K562 (cell line): ENCODE results near the gene S100A8. TPM values are rescaled to one million over a fixed set of nuclear protein-coding genes. Genes with fewer than 3 reads are reported as not detected.

ENCODE experiments used
- ELF1 ChIP-seq: fragments of 200-800 bp; sonication (Bioruptor generic); IDR thresholded peaks from 2 replicates; pipeline ENCODE4 v1.6.1; 2016; ENCODE audit warnings: missing genetic modification characterization, missing compliant biosample characterization
- GATAD2A ChIP-seq: fragments of 450-650 bp; IDR thresholded peaks from 2 replicates; pipeline ENCODE4 v1.6.1; 2017
- HDAC1 ChIP-seq, 2 experiments: fragments of 450-650 bp; IDR thresholded peaks; 2 replicates each; pipeline ENCODE4 v1.6.1; 2016 to 2017; ENCODE audit warnings: inconsistent platforms in 1 of 2, mild to moderate bottlenecking in 1 of 2, moderate library complexity in 1 of 2
- HMGN3 ChIP-seq: IDR thresholded peaks from 2 replicates; pipeline ENCODE4 v1.6.1; 2011; ENCODE audit warnings: borderline replicate concordance, low read depth, mild to moderate bottlenecking, mixed read lengths, low read length; ENCODE audit not compliant: insufficient read length; ENCODE audit errors: extremely low read depth
- MAZ ChIP-seq, 2 experiments: fragments of 450-650 bp in 1 of 2; sonication (generic) in 1 of 2; formaldehyde crosslinking; IDR thresholded peaks in 1 of 2; conservative IDR thresholded peaks in 1 of 2; 2 replicates each; pipeline versions ENCODE4 v1.4.0 to v1.5.0; 2020; ENCODE audit warnings: mild to moderate bottlenecking in 1 of 2, missing genetic modification reagents in 1 of 2
- SRSF1 ChIP-seq: fragments of 200-400 bp; formaldehyde crosslinking; IDR thresholded peaks from 2 replicates; pipeline ENCODE4 v1.6.1; 2017; ENCODE audit warnings: mild to moderate bottlenecking, low read depth, low read length, moderate library complexity
- TAL1 ChIP-seq: fragments of 450-650 bp; IDR thresholded peaks from 2 replicates; pipeline ENCODE4 v1.6.1; 2016; ENCODE audit warnings: mild to moderate bottlenecking
- ZNF140 ChIP-seq: fragments of 250-450 bp; sonication (Bioruptor Pico); IDR thresholded peaks from 2 replicates; pipeline ENCODE4 v1.8.0; 2021; ENCODE audit warnings: moderate library complexity, mild to moderate bottlenecking, inconsistent platforms
- ZNF174 ChIP-seq: fragments of 250-450 bp; sonication (Bioruptor Pico); IDR thresholded peaks from 2 replicates; pipeline ENCODE4 v1.4.0; 2020; ENCODE audit warnings: mild to moderate bottlenecking
- ZNF274 ChIP-seq: IDR thresholded peaks from 2 replicates; pipeline ENCODE4 v1.6.1; 2011; ENCODE audit warnings: low read depth, mild to moderate bottlenecking, low read length, moderate library complexity, borderline replicate concordance
- polyA plus RNA-seq, 8 experiments: library from polyadenylated mRNA; depleted of rRNA in 4 of 8; stranded (reverse) in 5 of 8; unstranded in 3 of 8; fragments of >200 nt; fragmentation: Nextera tagmentation in 2 of 8; fragmentation: Illumina TruSeq in 1 of 8; extraction: Ambion mirVana in 2 of 8; extraction: Trizol in 1 of 8; gene quantifications; 2 replicates each; pipeline versions ENCODE4 v1.2.1 to v1.2.3, GENCODE V29; 2011 to 2014; ENCODE audit warnings: inconsistent platforms in 1 of 8, missing spikeins in 1 of 8
- total RNA-seq, 7 experiments: library from RNA; depleted of rRNA in 6 of 7; stranded (reverse); fragments of >200 nt in 6 of 7; fragmentation: Illumina TruSeq in 2 of 7; extraction: Trizol in 2 of 7; gene quantifications; 2 replicates each; pipeline versions ENCODE4 v1.2.1 to v1.2.3, GENCODE V29; 2011 to 2021; ENCODE audit warnings: low replicate concordance in 1 of 7
- TF ChIP-seq, protein P1 (sequence below): fragments of 450-650 bp; IDR thresholded peaks from 2 replicates; pipeline ENCODE4 v1.6.1; 2016; ENCODE audit warnings: antibody characterized with exemption
- TF ChIP-seq, protein P2 (sequence below), 2 experiments: fragments of 450-650 bp; formaldehyde crosslinking in 1 of 2; IDR thresholded peaks; 2 replicates each; pipeline versions ENCODE4 v1.4.0 to v1.6.1; 2014 to 2020; ENCODE audit warnings: mild to moderate bottlenecking in 2 of 2, borderline replicate concordance in 1 of 2, low read depth in 1 of 2
- TF ChIP-seq, protein P3 (sequence below): sonication (generic); formaldehyde crosslinking; IDR thresholded peaks from 2 replicates; pipeline ENCODE4 v1.8.0; 2022; ENCODE audit warnings: missing genetic modification reagents, mild to moderate bottlenecking, borderline replicate concordance

The S100A8 gene
- total and polyA plus RNA-seq, 9 of the 15 experiments (the other 6 are each of a cell fraction or from before 2014, with no cell fraction given): 0.15 to 0.60 TPM; not detected in 7

DNA sequence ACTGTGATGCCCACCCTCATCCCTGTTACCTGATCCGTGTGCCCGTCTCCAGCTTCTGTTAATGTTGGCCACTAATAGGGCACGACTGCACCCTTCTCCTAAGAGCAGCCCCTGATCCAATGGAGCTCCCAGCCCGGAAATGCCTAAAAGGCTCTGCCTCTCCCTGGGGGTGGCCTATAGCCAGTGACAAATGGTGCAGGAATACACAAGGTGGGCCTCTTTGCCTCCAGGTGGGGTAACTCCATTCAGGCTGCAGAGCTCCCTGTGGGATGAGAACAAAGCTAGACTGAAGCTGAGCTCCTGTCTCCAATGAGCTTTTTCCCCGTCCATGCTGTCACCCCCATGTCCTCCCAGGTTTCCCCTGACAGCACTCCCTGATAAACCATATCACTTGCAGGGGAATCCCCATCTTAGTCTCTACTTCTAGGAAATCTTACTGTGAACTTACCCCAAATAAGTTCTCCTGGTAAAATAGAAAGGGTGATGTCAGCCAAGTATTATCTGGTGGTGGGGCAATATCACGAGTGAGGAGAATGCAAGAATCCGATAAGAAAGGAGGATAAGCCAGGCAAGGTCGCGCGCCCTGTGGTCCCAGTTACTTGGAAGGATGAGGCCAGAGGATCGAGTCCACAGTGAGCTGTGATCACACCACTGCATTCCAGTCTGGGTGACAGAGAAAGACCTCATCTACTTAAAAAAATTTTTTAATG, 44.0 kb upstream of the S100A8 start (continued):
- TF ChIP-seq, protein P1, sequence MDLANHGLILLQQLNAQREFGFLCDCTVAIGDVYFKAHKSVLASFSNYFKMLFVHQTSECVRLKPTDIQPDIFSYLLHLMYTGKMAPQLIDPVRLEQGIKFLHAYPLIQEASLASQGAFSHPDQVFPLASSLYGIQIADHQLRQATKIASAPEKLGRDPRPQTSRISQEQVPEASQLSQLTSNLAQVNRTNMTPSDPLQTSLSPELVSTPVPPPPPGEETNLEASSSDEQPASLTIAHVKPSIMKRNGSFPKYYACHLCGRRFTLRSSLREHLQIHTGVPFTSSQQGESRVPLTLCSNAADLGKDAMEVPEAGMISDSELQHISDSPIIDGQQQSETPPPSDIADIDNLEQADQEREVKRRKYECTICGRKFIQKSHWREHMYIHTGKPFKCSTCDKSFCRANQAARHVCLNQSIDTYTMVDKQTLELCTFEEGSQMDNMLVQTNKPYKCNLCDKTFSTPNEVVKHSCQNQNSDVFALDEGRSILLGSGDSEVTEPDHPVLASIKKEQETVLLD: no peak
- TF ChIP-seq HDAC1 (IDR thresholded peaks at IDR 0.05): peak in 1 of 2 experiments; percentile 49; a peak in 1 of 4 replicates
- peak; percentile 60 for TF ChIP-seq TAL1
- TF ChIP-seq HMGN3: peak; percentile 34
- no peak for TF ChIP-seq ZNF274
- 0 out of 2 replicates have a peak, but pooled peaks have one; percentile 14 for TF ChIP-seq ELF1 (tag)
- 0 out of 2 replicates have a peak, but pooled peaks have one; percentile 51 for TF ChIP-seq GATAD2A
- TF ChIP-seq, protein P2, sequence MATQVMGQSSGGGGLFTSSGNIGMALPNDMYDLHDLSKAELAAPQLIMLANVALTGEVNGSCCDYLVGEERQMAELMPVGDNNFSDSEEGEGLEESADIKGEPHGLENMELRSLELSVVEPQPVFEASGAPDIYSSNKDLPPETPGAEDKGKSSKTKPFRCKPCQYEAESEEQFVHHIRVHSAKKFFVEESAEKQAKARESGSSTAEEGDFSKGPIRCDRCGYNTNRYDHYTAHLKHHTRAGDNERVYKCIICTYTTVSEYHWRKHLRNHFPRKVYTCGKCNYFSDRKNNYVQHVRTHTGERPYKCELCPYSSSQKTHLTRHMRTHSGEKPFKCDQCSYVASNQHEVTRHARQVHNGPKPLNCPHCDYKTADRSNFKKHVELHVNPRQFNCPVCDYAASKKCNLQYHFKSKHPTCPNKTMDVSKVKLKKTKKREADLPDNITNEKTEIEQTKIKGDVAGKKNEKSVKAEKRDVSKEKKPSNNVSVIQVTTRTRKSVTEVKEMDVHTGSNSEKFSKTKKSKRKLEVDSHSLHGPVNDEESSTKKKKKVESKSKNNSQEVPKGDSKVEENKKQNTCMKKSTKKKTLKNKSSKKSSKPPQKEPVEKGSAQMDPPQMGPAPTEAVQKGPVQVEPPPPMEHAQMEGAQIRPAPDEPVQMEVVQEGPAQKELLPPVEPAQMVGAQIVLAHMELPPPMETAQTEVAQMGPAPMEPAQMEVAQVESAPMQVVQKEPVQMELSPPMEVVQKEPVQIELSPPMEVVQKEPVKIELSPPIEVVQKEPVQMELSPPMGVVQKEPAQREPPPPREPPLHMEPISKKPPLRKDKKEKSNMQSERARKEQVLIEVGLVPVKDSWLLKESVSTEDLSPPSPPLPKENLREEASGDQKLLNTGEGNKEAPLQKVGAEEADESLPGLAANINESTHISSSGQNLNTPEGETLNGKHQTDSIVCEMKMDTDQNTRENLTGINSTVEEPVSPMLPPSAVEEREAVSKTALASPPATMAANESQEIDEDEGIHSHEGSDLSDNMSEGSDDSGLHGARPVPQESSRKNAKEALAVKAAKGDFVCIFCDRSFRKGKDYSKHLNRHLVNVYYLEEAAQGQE (IDR thresholded peaks at IDR 0.05; ENCODE audit: borderline replicate concordance): no peak
- TF ChIP-seq, protein P2 (CRISPR knock-in tag; IDR thresholded peaks at IDR 0.05; ENCODE audit: low read depth): no peak
- no peak for TF ChIP-seq SRSF1
- no peak for TF ChIP-seq ZNF140 (CRISPR knock-in tag)
- TF ChIP-seq, protein P3, sequence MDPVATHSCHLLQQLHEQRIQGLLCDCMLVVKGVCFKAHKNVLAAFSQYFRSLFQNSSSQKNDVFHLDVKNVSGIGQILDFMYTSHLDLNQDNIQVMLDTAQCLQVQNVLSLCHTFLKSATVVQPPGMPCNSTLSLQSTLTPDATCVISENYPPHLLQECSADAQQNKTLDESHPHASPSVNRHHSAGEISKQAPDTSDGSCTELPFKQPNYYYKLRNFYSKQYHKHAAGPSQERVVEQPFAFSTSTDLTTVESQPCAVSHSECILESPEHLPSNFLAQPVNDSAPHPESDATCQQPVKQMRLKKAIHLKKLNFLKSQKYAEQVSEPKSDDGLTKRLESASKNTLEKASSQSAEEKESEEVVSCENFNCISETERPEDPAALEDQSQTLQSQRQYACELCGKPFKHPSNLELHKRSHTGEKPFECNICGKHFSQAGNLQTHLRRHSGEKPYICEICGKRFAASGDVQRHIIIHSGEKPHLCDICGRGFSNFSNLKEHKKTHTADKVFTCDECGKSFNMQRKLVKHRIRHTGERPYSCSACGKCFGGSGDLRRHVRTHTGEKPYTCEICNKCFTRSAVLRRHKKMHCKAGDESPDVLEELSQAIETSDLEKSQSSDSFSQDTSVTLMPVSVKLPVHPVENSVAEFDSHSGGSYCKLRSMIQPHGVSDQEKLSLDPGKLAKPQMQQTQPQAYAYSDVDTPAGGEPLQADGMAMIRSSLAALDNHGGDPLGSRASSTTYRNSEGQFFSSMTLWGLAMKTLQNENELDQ (CRISPR knock-in tag): no peak
- peak in 1 of 2 experiments; percentile 48; a peak in 1 of 4 replicates for TF ChIP-seq MAZ (CRISPR knock-in tag; conservative IDR thresholded peaks at IDR 0.05 in 1 of 2, IDR thresholded peaks at IDR 0.05 in 1 of 2)
- TF ChIP-seq ZNF174 (CRISPR knock-in tag): no peak
